Right ventricle myocardium superior (tissue), 1 donor: ENCODE data around the gene APPBP2. TPM values are rescaled to one million over a fixed set of nuclear protein-coding genes. Genes with fewer than 3 reads are reported as not detected.
"Not testable (repeated sequence)": the region's sequence is repeated elsewhere in the genome, so short reads cannot be mapped to it uniquely, and the experiment has no call there.

Experiments used
- ATAC-seq: fragments of 200-7000 bp; cut with Tn5 transposase; one replicate; pipeline ENCODE4 v1.9.1; 2020; ENCODE audit warnings: mild to moderate bottlenecking; ENCODE audit not compliant: poor library complexity
- DNase-seq: peaks from one replicate; pipeline ENCODE4 v3.0.0-alpha.2; 2020
- intact Hi-C: fragments of 100-400 bp; cut with DNase I; formaldehyde crosslinking; loops from one replicate; pipeline ENCODE4 v1.11.2; 2022
- total RNA-seq: library from RNA; stranded (reverse); fragmentation: NEBNext Ultra II Directional; extraction: Animal tissue kit (Norgen Biotek cat#: 25700); gene quantifications from one replicate; pipeline ENCODE4 v1.2.1, GENCODE V29; 2021
- donor health status: DM: no; HTN: yes; CAD: no; lungs with severe emphysema.

Gene APPBP2
- total RNA-seq, 1 donor from 2014 or later = 18.3 TPM

- intact Hi-C loops = no loop called here
- ATAC-seq (no peak), DNase-seq (no peak)
Measured at GRCh38 chr17:60508384-60508980, 17.6 kb downstream of the APPBP2 start.

- no peak for DNase-seq
- no peak for ATAC-seq
- intact Hi-C loops = no loop called here
Measured at GRCh38 chr17:60506312-60506711, 19.7 kb downstream of the APPBP2 start.

GRCh38 chr17:60502145-60502544 is 23.9 kb downstream of the APPBP2 start:
- intact Hi-C loops = no loop called here
- ATAC-seq (no peak), DNase-seq (no peak)

- DNase-seq (no peak), ATAC-seq (no peak)
- intact Hi-C loops = no loop called here
Measured at GRCh38 chr17:60501589-60501988, 24.5 kb downstream of the APPBP2 start.

- no peak for DNase-seq
- intact Hi-C loops = no loop called here
- no peak for ATAC-seq
Measured at GRCh38 chr17:60496041-60496440, 30.0 kb downstream of the APPBP2 start.

- DNase-seq = no peak
- intact Hi-C loops = no loop called here
- no peak for ATAC-seq
Measured at GRCh38 chr17:60495260-60495659, 30.8 kb downstream of the APPBP2 start.

GRCh38 chr17:60493847-60494321 is 32.2 kb downstream of the APPBP2 start:
- intact Hi-C loops = no loop called here
- DNase-seq = no peak
- ATAC-seq = no peak

- ATAC-seq (no peak), DNase-seq (no peak)
- intact Hi-C loops = no loop called here
Measured at GRCh38 chr17:60491771-60492170, 34.3 kb downstream of the APPBP2 start.

- ATAC-seq, intact Hi-C loops, DNase-seq: not testable (repeated sequence)
Measured at GRCh38 chr17:60490594-60490993, 35.4 kb downstream of the APPBP2 start.

GRCh38 chr17:60481604-60482003 is 44.4 kb downstream of the APPBP2 start:
- DNase-seq = no peak
- no peak for ATAC-seq
- intact Hi-C loops = no loop called here

- no peak for ATAC-seq
- intact Hi-C loops = no loop called here
- no peak for DNase-seq
Measured at GRCh38 chr17:60473788-60474187, 52.3 kb downstream of the APPBP2 start.

GRCh38 chr17:60472449-60472848 is 53.6 kb downstream of the APPBP2 start:
- ATAC-seq (no peak), DNase-seq (no peak)
- intact Hi-C loops = no loop called here

- ATAC-seq = no peak
- no peak for DNase-seq
- intact Hi-C loops = no loop called here
Measured at GRCh38 chr17:60471451-60471850, 54.6 kb downstream of the APPBP2 start.

- DNase-seq (no peak), ATAC-seq (no peak)
- intact Hi-C loops = no loop called here
Measured at GRCh38 chr17:60468371-60468770, 57.7 kb downstream of the APPBP2 start.

GRCh38 chr17:60464343-60464742 is 61.7 kb downstream of the APPBP2 start:
- ATAC-seq (no peak), DNase-seq (no peak)
- intact Hi-C loops = no loop called here

- ATAC-seq (peak; percentile 22), DNase-seq (no peak)
- intact Hi-C loops = no loop called here
Measured at GRCh38 chr17:60463157-60463835, 62.7 kb downstream of the APPBP2 start.

GRCh38 chr17:60461584-60461983 is 64.5 kb downstream of the APPBP2 start:
- intact Hi-C loops = no loop called here
- DNase-seq (no peak), ATAC-seq (no peak)

- ATAC-seq = no peak
- intact Hi-C loops = no loop called here
- DNase-seq = no peak
Measured at GRCh38 chr17:60457148-60457547, 68.9 kb downstream of the APPBP2 start.

GRCh38 chr17:60455378-60455777 is 70.7 kb downstream of the APPBP2 start:
- intact Hi-C loops = no loop called here
- DNase-seq (no peak), ATAC-seq (no peak)

GRCh38 chr17:60451965-60452364 is 74.1 kb downstream of the APPBP2 start:
- ATAC-seq (no peak), DNase-seq (no peak)
- intact Hi-C loops = no loop called here

- intact Hi-C loops = no loop called here
- ATAC-seq (no peak), DNase-seq (no peak)
Measured at GRCh38 chr17:60451071-60451470, 75.0 kb downstream of the APPBP2 start.
